ENCODE measurements around the gene DNAH2.

DNA sequence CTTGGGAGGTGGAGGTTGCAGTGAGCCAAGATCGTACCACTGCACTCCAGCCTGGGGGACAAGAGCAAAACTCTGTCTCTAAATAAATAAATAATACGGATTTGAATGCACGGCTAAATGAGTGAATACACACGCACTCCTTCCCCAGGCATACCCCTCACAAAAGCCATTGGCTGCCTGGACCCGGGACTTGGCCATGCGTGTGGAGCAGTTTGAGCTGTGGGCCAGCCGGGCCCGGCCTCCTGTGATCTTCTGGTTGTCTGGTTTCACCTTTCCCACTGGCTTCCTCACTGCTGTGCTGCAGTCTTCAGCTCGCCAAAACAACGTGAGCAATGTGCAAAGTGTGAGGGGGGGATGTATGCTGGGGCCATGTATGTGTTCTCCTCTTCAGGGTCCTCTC lies 114.9 kb downstream of the DNAH2 start:
- TF ChIP-seq, protein P1, sequence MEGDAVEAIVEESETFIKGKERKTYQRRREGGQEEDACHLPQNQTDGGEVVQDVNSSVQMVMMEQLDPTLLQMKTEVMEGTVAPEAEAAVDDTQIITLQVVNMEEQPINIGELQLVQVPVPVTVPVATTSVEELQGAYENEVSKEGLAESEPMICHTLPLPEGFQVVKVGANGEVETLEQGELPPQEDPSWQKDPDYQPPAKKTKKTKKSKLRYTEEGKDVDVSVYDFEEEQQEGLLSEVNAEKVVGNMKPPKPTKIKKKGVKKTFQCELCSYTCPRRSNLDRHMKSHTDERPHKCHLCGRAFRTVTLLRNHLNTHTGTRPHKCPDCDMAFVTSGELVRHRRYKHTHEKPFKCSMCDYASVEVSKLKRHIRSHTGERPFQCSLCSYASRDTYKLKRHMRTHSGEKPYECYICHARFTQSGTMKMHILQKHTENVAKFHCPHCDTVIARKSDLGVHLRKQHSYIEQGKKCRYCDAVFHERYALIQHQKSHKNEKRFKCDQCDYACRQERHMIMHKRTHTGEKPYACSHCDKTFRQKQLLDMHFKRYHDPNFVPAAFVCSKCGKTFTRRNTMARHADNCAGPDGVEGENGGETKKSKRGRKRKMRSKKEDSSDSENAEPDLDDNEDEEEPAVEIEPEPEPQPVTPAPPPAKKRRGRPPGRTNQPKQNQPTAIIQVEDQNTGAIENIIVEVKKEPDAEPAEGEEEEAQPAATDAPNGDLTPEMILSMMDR (IDR thresholded peaks at IDR 0.05) = no peak
- TF ChIP-seq POLR2A (IDR thresholded peaks at IDR 0.05) (no peak), POLR2AphosphoS5 (IDR thresholded peaks at IDR 0.05) (no peak)

Measured in breast epithelium (tissue), 3 donors.